SU-DHL-6 (cell line): ENCODE results near the gene SATB2.

ENCODE experiments used
- H2AFZ ChIP-seq: fragments of 200-600 bp; sonication (generic); 2 replicates; pipeline ENCODE4 v1.6.1; 2014; ENCODE audit warnings: low read depth, mild to moderate bottlenecking, moderate library complexity, mixed read lengths, antibody characterized with exemption, low read length; ENCODE audit not compliant: severe bottlenecking
- H3F3A ChIP-seq: fragments of 200-600 bp; shearing (Covaris generic); 2 replicates; pipeline ENCODE4 v1.6.0; 2016; ENCODE audit warnings: antibody characterized with exemption, mild to moderate bottlenecking; ENCODE audit not compliant: insufficient read depth
- H3K27ac ChIP-seq: fragments of 200-600 bp; sonication (generic); 2 replicates; pipeline ENCODE4 v1.5.1; 2016; ENCODE audit warnings: low read depth, mild to moderate bottlenecking, low read length, moderate library complexity, mixed read lengths
- H3K27me3 ChIP-seq: fragments of 200-600 bp; sonication (generic), shearing (Covaris generic); 2 replicates; pipeline ENCODE4 v1.6.0; 2014; ENCODE audit warnings: mild to moderate bottlenecking, low read length
- H3K36me3 ChIP-seq: fragments of 200-600 bp; sonication (generic); 2 replicates; pipeline ENCODE4 v1.6.1; 2014; ENCODE audit warnings: mild to moderate bottlenecking, low read length, mixed read lengths
- H3K4me2 ChIP-seq: fragments of 300-600, 200-600 bp; shearing (Covaris generic), sonication (generic); 2 replicates; pipeline ENCODE4 v1.6.0; 2014; ENCODE audit warnings: low read length, low read depth, mild to moderate bottlenecking; ENCODE audit not compliant: poor library complexity, severe bottlenecking
- H3K4me3 ChIP-seq: fragments of 200-600 bp; sonication (generic); 2 replicates; pipeline ENCODE4 v1.5.1; 2014; ENCODE audit warnings: antibody characterized with exemption, low read length, mild to moderate bottlenecking, mixed read lengths; ENCODE audit not compliant: insufficient read depth, poor library complexity, severe bottlenecking
- H3K79me2 ChIP-seq: fragments of 200-600 bp; sonication (generic); 2 replicates; pipeline ENCODE4 v1.6.1; 2014; ENCODE audit warnings: mild to moderate bottlenecking, low read length, moderate library complexity; ENCODE audit not compliant: insufficient read depth
- H3K9ac ChIP-seq: fragments of 200-600 bp; sonication (generic); 2 replicates; pipeline ENCODE4 v1.7.0; 2014; ENCODE audit warnings: mild to moderate bottlenecking, low read length
- H3K9me2 ChIP-seq: fragments of 200-600 bp; sonication (generic); replicated peaks from 2 replicates; pipeline ENCODE4 v1.6.1; 2014; ENCODE audit warnings: low read length; ENCODE audit not compliant: insufficient read depth
- H3K9me3 ChIP-seq: fragments of 200-600 bp; sonication (generic); 2 replicates; pipeline ENCODE4 v1.6.1; 2014; ENCODE audit warnings: low read length, mixed read lengths; ENCODE audit not compliant: insufficient read depth
- H4K20me1 ChIP-seq: fragments of 200-600 bp; sonication (generic); 2 replicates; pipeline ENCODE4 v1.6.1; 2014; ENCODE audit warnings: low read depth, mild to moderate bottlenecking, antibody characterized with exemption, low read length, moderate library complexity, mixed read lengths
- CTCF ChIP-seq: fragments of 200-600 bp; sonication (generic); IDR thresholded peaks from one replicate; pipeline ENCODE4 v1.5.1; 2017; ENCODE audit warnings: antibody characterized with exemption, mild to moderate bottlenecking, low read length, moderate library complexity; ENCODE audit not compliant: insufficient read depth, poor library complexity, severe bottlenecking
- EZH2phosphoT487 ChIP-seq: fragments of 200-600 bp; sonication (generic), shearing (Covaris generic); conservative IDR thresholded peaks from 2 replicates; pipeline ENCODE4 v1.6.1; 2018; ENCODE audit warnings: mild to moderate bottlenecking, antibody characterized with exemption, low read length, moderate library complexity, mixed read lengths

Gene SATB2

GRCh38 chr2:199465988-199466691 lies 8.4 kb upstream of the SATB2 start:
- Histone ChIP-seq H3K9ac (no peak overlapping the region), H3K36me3 (no peaks in the 10 kb centered on the region), H3K4me3 (no peak overlapping the region), H3K9me2 (no peaks in the 10 kb centered on the region), H3K4me2 (no peak overlapping the region), H3F3A (no peaks in the 10 kb centered on the region), H3K79me2 (no peaks in the 10 kb centered on the region), H3K27ac (no peak overlapping the region), H3K9me3 (no peaks in the 10 kb centered on the region), H3K27me3 (no peaks in the 10 kb centered on the region), H2AFZ (no peak overlapping the region), H4K20me1 (no peaks in the 10 kb centered on the region)
- TF ChIP-seq CTCF, result no peak

- Histone ChIP-seq H3K79me2 (no peaks in the 10 kb centered on the region), H4K20me1 (no peaks in the 10 kb centered on the region), H2AFZ (no peak overlapping the region), H3K4me3 (no peak overlapping the region), H3K27ac (no peak overlapping the region), H3K9me3 (no peaks in the 10 kb centered on the region), H3F3A (no peaks in the 10 kb centered on the region), H3K36me3 (no peaks in the 10 kb centered on the region), H3K27me3 (no peaks in the 10 kb centered on the region), H3K9ac (no peak overlapping the region), H3K4me2 (no peak overlapping the region), H3K9me2 (no peaks in the 10 kb centered on the region)
- no peak for TF ChIP-seq CTCF
- TF ChIP-seq EZH2phosphoT487, result no peak
Measured at GRCh38 chr2:199465390-199465789, 7.7 kb upstream of the SATB2 start.

GRCh38 chr2:199464606-199465352 lies 7.0 kb upstream of the SATB2 start:
- no peaks in the 10 kb centered on the region for H3K27me3 ChIP-seq
- H3K4me2 ChIP-seq, result no peak overlapping the region
- no peak for TF ChIP-seq CTCF
- TF ChIP-seq EZH2phosphoT487, result no peak

More at GRCh38 chr2:199464606-199465352, 7.0 kb upstream of the SATB2 start:
- H4K20me1 ChIP-seq, result no peaks in the 10 kb centered on the region
- H3K36me3 ChIP-seq, result no peaks in the 10 kb centered on the region
- H3F3A ChIP-seq, result no peaks in the 10 kb centered on the region
- H3K27ac ChIP-seq, result no peak overlapping the region
- no peaks in the 10 kb centered on the region for H3K9me3 ChIP-seq
- no peaks in the 10 kb centered on the region for H3K79me2 ChIP-seq
- no peaks in the 10 kb centered on the region for H3K9me2 ChIP-seq
- H3K9ac ChIP-seq, result no peak overlapping the region
- no peak overlapping the region for H2AFZ ChIP-seq
- no peak overlapping the region for H3K4me3 ChIP-seq
